Spleen (tissue), 7 donors: ENCODE data around the gene ABCA2.
A peak's percentile ranks its signal among the peaks of the same experiment; 100 is the strongest.

Experiments used
- CTCF ChIP-seq, 11 experiments: fragments of 200-600 bp in 7 of 11; fragments of 450-650 bp in 4 of 11; sonication (generic) in 4 of 11; IDR thresholded peaks in 8 of 11; conservative IDR thresholded peaks in 3 of 11; 1 replicate in 7 of 11; 2 replicates in 4 of 11; pipeline versions ENCODE4 v1.4.0 to v1.8.0; 2016 to 2021; ENCODE audit warnings: antibody characterized with exemption in 11 of 11, inconsistent platforms in 4 of 11, mild to moderate bottlenecking in 1 of 11
- POLR2A ChIP-seq, 3 donors: fragments of 450-650 bp; IDR thresholded peaks; one replicate each; pipeline ENCODE4 v1.5.1; 2017; ENCODE audit warnings: antibody characterized with exemption in 3 of 3, mild to moderate bottlenecking in 1 of 3
- donor health status: DM: no; HTN: no; CAD: no; lungs with moderate emphysema.
- donor health status: DM: no; HTN: no; CAD: no.
- donor health status: DM: no; HTN: no; CAD: no.

GRCh38 chr9:137035507-137035834 lies 7.4 kb upstream of the ABCA2 start:
- TF ChIP-seq CTCF (IDR thresholded peaks at IDR 0.05 in 8 of 11, conservative IDR thresholded peaks at IDR 0.05 in 3 of 11) (peak in 7 of 11 experiments; percentile 1 to 71 (median 46)), POLR2A (IDR thresholded peaks at IDR 0.05) (no peak)
